Lower lobe of right lung (tissue), 2 donors: Measurements from ENCODE around the gene GSTP1. TPM values are rescaled to one million over a fixed set of nuclear protein-coding genes. Genes with fewer than 3 reads are reported as not detected.
A peak's percentile ranks its signal among the peaks of the same experiment; 100 is the strongest.

Source experiments
- ATAC-seq, 2 donors: fragments of 200-7000 bp; cut with Tn5 transposase; one replicate each; pipeline ENCODE4 v1.9.1; 2020 to 2022; ENCODE audit warnings: mild to moderate bottlenecking in 2 of 2, moderate library complexity in 2 of 2
- DNase-seq: peaks from one replicate; pipeline ENCODE4 v3.0.0-alpha.2; 2020
- H3K27ac ChIP-seq: fragments of 200-600 bp; one replicate; pipeline ENCODE4 v1.8.0; 2022
- H3K27me3 ChIP-seq: fragments of 200-600 bp; one replicate; pipeline ENCODE4 v1.8.0; 2022; ENCODE audit warnings: low read depth
- H3K36me3 ChIP-seq: fragments of 200-600 bp; one replicate; pipeline ENCODE4 v1.8.0; 2022; ENCODE audit warnings: mild to moderate bottlenecking
- H3K4me1 ChIP-seq: fragments of 200-600 bp; one replicate; pipeline ENCODE4 v1.8.0; 2022
- H3K4me3 ChIP-seq: fragments of 200-600 bp; one replicate; pipeline ENCODE4 v1.8.0; 2022; ENCODE audit warnings: mild to moderate bottlenecking
- H3K9me3 ChIP-seq: fragments of 200-600 bp; one replicate; pipeline ENCODE4 v1.8.0; 2022
- intact Hi-C: fragments of 100-400 bp; cut with DNase I; formaldehyde crosslinking; loops from one replicate; pipeline ENCODE4 v1.11.0; 2022
- total RNA-seq: library from RNA; stranded (reverse); fragmentation: NEBNext Ultra II Directional; extraction: Animal tissue kit (Norgen Biotek cat#: 25700); gene quantifications from one replicate; pipeline ENCODE4 v1.2.1, GENCODE V29; 2021
- TF ChIP-seq, protein P1 (sequence below): fragments of 200-600 bp; IDR thresholded peaks from one replicate; pipeline ENCODE4 v1.8.0; 2022; ENCODE audit warnings: antibody characterized with exemption, mild to moderate bottlenecking
- donor health status: DM: no; HTN: yes; CAD: no; lungs with severe emphysema.

Gene GSTP1
- total RNA-seq, 1 donor from 2014 or later, result 677 TPM

- intact Hi-C loops, result no loop called here
- no peaks in the 10 kb centered on the region for H3K9me3 ChIP-seq
- no peak overlapping the region for H3K27ac ChIP-seq
- H3K27me3 ChIP-seq, result peaks cover 13% of the 10 kb centered on the region
- ATAC-seq (no peak), DNase-seq (no peak)
- H3K4me3 ChIP-seq, result no peak overlapping the region
- H3K4me1 ChIP-seq, result peaks cover 24% of the 10 kb centered on the region
- no peaks in the 10 kb centered on the region for H3K36me3 ChIP-seq
- TF ChIP-seq, protein P1, sequence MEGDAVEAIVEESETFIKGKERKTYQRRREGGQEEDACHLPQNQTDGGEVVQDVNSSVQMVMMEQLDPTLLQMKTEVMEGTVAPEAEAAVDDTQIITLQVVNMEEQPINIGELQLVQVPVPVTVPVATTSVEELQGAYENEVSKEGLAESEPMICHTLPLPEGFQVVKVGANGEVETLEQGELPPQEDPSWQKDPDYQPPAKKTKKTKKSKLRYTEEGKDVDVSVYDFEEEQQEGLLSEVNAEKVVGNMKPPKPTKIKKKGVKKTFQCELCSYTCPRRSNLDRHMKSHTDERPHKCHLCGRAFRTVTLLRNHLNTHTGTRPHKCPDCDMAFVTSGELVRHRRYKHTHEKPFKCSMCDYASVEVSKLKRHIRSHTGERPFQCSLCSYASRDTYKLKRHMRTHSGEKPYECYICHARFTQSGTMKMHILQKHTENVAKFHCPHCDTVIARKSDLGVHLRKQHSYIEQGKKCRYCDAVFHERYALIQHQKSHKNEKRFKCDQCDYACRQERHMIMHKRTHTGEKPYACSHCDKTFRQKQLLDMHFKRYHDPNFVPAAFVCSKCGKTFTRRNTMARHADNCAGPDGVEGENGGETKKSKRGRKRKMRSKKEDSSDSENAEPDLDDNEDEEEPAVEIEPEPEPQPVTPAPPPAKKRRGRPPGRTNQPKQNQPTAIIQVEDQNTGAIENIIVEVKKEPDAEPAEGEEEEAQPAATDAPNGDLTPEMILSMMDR, result no peak
Observed at GRCh38 chr11:67577951-67578350, 5.7 kb upstream of the GSTP1 start.

DNA sequence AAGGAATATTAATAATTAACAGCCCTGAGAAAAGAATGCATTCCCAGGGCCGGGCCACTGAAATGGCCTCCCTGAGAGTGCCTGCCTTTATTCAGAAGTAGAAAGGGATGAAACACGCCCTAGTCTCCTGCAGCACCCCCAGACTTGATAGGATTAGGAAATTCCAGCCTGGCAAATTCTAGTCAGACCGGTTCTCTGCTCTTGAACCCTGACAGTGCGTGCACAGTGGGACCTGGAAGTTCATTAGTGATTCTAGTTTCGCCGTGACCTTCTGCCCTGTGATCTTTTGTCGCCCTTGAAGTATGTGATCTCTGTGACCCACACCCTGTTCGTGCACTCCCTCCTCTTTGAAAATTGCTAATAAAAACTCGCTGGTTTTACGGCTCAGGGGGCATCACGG lies 2.1 kb upstream of the GSTP1 start:
- Histone ChIP-seq H3K36me3 (peaks cover 19% of the 10 kb centered on the region), H3K4me3 (no peak overlapping the region), H3K4me1 (peaks cover 36% of the 10 kb centered on the region), H3K9me3 (no peaks in the 10 kb centered on the region), H3K27ac (peak overlapping the region; percentile 97), H3K27me3 (peaks cover 8% of the 10 kb centered on the region)
- no peak for ATAC-seq
- intact Hi-C loops, result no loop called here
- DNase-seq, result peak; percentile 67
- TF ChIP-seq, protein P1, result no peak

DNA sequence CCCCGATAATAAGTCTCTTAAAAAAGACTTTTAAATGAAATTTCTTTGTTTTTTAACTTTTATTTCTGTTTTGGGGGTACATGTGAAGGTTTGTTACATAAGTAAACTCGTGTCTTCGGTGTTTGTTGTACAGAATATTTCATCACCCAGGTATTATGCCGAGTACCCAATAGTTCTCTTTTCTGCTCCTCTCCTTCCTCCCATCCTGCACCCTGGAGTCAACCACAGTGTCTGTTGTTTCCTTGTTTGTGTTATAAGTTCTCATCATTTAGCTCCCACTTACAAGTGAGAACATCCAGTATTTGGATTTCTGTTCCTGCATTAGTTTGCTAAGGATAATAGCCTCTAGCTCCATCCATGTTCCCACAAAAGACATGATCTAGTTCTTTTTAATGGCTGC lies 1.6 kb upstream of the GSTP1 start:
- TF ChIP-seq, protein P1, result no peak
- DNase-seq (no peak), ATAC-seq (no peak)
- peaks cover 36% of the 10 kb centered on the region for H3K4me1 ChIP-seq
- peaks cover 25% of the 10 kb centered on the region for H3K36me3 ChIP-seq
- no peaks in the 10 kb centered on the region for H3K9me3 ChIP-seq
- no peak overlapping the region for H3K4me3 ChIP-seq
- intact Hi-C loops, result no loop called here
- H3K27ac ChIP-seq, result peak overlapping the region; percentile 97
- peaks cover 4% of the 10 kb centered on the region for H3K27me3 ChIP-seq

DNA sequence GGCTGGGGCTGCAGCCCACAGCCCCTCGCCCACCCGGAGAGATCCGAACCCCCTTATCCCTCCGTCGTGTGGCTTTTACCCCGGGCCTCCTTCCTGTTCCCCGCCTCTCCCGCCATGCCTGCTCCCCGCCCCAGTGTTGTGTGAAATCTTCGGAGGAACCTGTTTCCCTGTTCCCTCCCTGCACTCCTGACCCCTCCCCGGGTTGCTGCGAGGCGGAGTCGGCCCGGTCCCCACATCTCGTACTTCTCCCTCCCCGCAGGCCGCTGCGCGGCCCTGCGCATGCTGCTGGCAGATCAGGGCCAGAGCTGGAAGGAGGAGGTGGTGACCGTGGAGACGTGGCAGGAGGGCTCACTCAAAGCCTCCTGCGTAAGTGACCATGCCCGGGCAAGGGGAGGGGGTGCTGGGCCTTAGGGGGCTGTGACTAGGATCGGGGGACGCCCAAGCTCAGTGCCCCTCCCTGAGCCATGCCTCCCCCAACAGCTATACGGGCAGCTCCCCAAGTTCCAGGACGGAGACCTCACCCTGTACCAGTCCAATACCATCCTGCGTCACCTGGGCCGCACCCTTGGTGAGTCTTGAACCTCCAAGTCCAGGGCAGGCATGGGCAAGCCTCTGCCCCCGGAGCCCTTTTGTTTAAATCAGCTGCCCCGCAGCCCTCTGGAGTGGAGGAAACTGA lies 731 bp downstream of the GSTP1 start:
- intact Hi-C loops, result no loop called here
- Histone ChIP-seq H3K4me1 (peaks cover 33% of the 10 kb centered on the region), H3K27me3 (no peaks in the 10 kb centered on the region), H3K4me3 (peak overlapping the region; percentile 76), H3K27ac (peak overlapping the region; percentile 97), H3K36me3 (peaks cover 38% of the 10 kb centered on the region), H3K9me3 (no peaks in the 10 kb centered on the region)
- ATAC-seq (peak; percentile 85 to 89), DNase-seq (peak; percentile 90)
- TF ChIP-seq, protein P1, result no peak

DNA sequence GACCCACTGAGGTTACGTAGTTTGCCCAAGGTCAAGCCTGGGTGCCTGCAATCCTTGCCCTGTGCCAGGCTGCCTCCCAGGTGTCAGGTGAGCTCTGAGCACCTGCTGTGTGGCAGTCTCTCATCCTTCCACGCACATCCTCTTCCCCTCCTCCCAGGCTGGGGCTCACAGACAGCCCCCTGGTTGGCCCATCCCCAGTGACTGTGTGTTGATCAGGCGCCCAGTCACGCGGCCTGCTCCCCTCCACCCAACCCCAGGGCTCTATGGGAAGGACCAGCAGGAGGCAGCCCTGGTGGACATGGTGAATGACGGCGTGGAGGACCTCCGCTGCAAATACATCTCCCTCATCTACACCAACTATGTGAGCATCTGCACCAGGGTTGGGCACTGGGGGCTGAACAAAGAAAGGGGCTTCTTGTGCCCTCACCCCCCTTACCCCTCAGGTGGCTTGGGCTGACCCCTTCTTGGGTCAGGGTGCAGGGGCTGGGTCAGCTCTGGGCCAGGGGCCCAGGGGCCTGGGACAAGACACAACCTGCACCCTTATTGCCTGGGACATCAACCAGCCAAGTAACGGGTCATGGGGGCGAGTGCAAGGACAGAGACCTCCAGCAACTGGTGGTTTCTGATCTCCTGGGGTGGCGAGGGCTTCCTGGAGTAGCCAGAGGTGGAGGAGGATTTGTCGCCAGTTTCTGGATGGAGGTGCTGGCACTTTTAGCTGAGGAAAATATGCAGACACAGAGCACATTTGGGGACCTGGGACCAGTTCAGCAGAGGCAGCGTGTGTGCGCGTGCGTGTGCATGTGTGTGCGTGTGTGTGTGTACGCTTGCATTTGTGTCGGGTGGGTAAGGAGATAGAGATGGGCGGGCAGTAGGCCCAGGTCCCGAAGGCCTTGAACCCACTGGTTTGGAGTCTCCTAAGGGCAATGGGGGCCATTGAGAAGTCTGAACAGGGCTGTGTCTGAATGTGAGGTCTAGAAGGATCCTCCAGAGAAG lies 1.6 kb downstream of the GSTP1 start:
- Histone ChIP-seq H3K36me3 (peaks cover 38% of the 10 kb centered on the region), H3K9me3 (no peaks in the 10 kb centered on the region), H3K4me3 (peak overlapping the region; percentile 76), H3K4me1 (peaks cover 26% of the 10 kb centered on the region), H3K27me3 (no peaks in the 10 kb centered on the region), H3K27ac (peak overlapping the region; percentile 97)
- TF ChIP-seq, protein P1, result no peak
- ATAC-seq, result no peak
- intact Hi-C loops, result no loop called here
- DNase-seq, result no peak
